IMR-90 (cell line): ENCODE data around the gene RABGGTA. TPM values are rescaled to one million over a fixed set of nuclear protein-coding genes. Genes with fewer than 3 reads are reported as not detected.
A peak's percentile ranks its signal among the peaks of the same experiment; 100 is the strongest.

Experiments
- ATAC-seq: fragments of 200-7000 bp; cut with Tn5 transposase; 2 replicates; pipeline ENCODE4 v1.9.1; 2020; ENCODE audit warnings: low read depth, mild to moderate bottlenecking, moderate library complexity
- BruUV-seq: library from RNA; stranded (reverse); fragments of 400-500 nt; replicated peaks from 2 replicates; lab custom pipeline; 2021; lab: Mats Ljungman, UMichigan
- CTCF ChIA-PET: fragments of 300-600 bp; formaldehyde crosslinking; extraction: SDS; loops from one replicate; lab custom pipeline; 2021; ENCODE audit warnings: antibody characterized with exemption; lab: Yijun Ruan, JAX
- POLR2A ChIA-PET: fragments of 300-600 bp; sonication (Branson Sonifier 250); formaldehyde crosslinking; loops from one replicate; lab custom pipeline; 2022; ENCODE audit warnings: antibody characterized with exemption; ENCODE audit not compliant: unreplicated experiment; lab: Charles Lee
- DNase-seq: peaks from one replicate; pipeline ENCODE4 v3.0.0; 2013
- H2AFZ ChIP-seq: replicated peaks from 2 replicates; pipeline ENCODE3; 2013; ENCODE audit warnings: low read length, mild to moderate bottlenecking; ENCODE audit not compliant: poor library complexity
- H2AK5ac ChIP-seq: 2 replicates; pipeline ENCODE4 v1.6.1; 2013; ENCODE audit warnings: low read depth, low read length, inconsistent platforms
- H2AK9ac ChIP-seq: replicated peaks from 2 replicates; pipeline ENCODE3; 2013; ENCODE audit warnings: mild to moderate bottlenecking, low read depth, low read length, moderate library complexity; ENCODE audit not compliant: poor library complexity
- H2BK120ac ChIP-seq: 2 replicates; pipeline ENCODE4 v1.6.1; 2013; ENCODE audit warnings: low read depth, low read length, inconsistent platforms
- H2BK15ac ChIP-seq: 3 replicates; pipeline ENCODE4 v1.6.1; 2013; ENCODE audit warnings: low read depth, low read length, inconsistent platforms
- H2BK20ac ChIP-seq: 2 replicates; pipeline ENCODE4 v1.6.1; 2013; ENCODE audit warnings: low read depth, mild to moderate bottlenecking, inconsistent platforms, low read length, moderate library complexity
- H2BK5ac ChIP-seq: 2 replicates; pipeline ENCODE4 v1.6.1; 2013; ENCODE audit warnings: mild to moderate bottlenecking, low read depth, low read length, inconsistent platforms; ENCODE audit not compliant: poor library complexity, severe bottlenecking
- H3K14ac ChIP-seq: replicated peaks from 2 replicates; pipeline ENCODE4 v1.6.1; 2013; ENCODE audit warnings: low read depth, low read length, inconsistent platforms
- H3K18ac ChIP-seq: 2 replicates; pipeline ENCODE4 v1.6.1; 2013; ENCODE audit warnings: low read depth, low read length, control low read depth
- H3K23ac ChIP-seq: 2 replicates; pipeline ENCODE4 v1.6.1; 2013; ENCODE audit warnings: low read depth, low read length, inconsistent platforms
- H3K27ac ChIP-seq: 2 replicates; pipeline ENCODE4 v1.5.1; 2013; ENCODE audit warnings: mild to moderate bottlenecking, control low read depth, low read length; ENCODE audit not compliant: insufficient read depth
- H3K27me3 ChIP-seq: 2 replicates; pipeline ENCODE4 v1.6.1; 2013; ENCODE audit warnings: low read length; ENCODE audit not compliant: control insufficient read depth, insufficient read depth
- H3K36me3 ChIP-seq: 2 replicates; pipeline ENCODE4 v1.6.1; 2013; ENCODE audit warnings: low read length, mixed read lengths; ENCODE audit not compliant: control insufficient read depth, insufficient read depth
- H3K4ac ChIP-seq: 2 replicates; pipeline ENCODE4 v1.6.1; 2013; ENCODE audit warnings: low read depth, low read length, inconsistent platforms
- H3K4me1 ChIP-seq: 2 replicates; pipeline ENCODE4 v1.6.1; 2013; ENCODE audit warnings: low read length, mixed read lengths; ENCODE audit not compliant: control insufficient read depth, insufficient read depth
- H3K4me2 ChIP-seq: 2 replicates; pipeline ENCODE4 v1.6.1; 2013; ENCODE audit warnings: low read depth, mild to moderate bottlenecking, control low read depth, low read length, moderate library complexity
- H3K4me3 ChIP-seq: 2 replicates; pipeline ENCODE4 v1.5.1; 2013; ENCODE audit warnings: low read depth, mild to moderate bottlenecking, control low read depth, low read length, moderate library complexity; ENCODE audit not compliant: insufficient read depth
- H3K56ac ChIP-seq: 2 replicates; pipeline ENCODE4 v1.6.1; 2013; ENCODE audit warnings: low read length, inconsistent platforms; ENCODE audit not compliant: insufficient read depth; ENCODE audit errors: extremely low read depth
- H3K79me1 ChIP-seq, 2 experiments: 2 replicates each; pipeline ENCODE4 v1.6.1; 2013; ENCODE audit warnings: low read length in 2 of 2, inconsistent platforms in 1 of 2, low read depth in 1 of 2
- H3K9ac ChIP-seq: 2 replicates; pipeline ENCODE4 v1.6.1; 2013; ENCODE audit warnings: low read depth, low read length, control low read depth
- H3K9me1 ChIP-seq: 2 replicates; pipeline ENCODE4 v1.6.1; 2013; ENCODE audit warnings: low read length, inconsistent platforms; ENCODE audit not compliant: insufficient read depth
- H3K9me3 ChIP-seq: 2 replicates; pipeline ENCODE4 v1.6.1; 2013; ENCODE audit warnings: low read length; ENCODE audit not compliant: control insufficient read depth, insufficient read depth
- H4K20me1 ChIP-seq: 2 replicates; pipeline ENCODE4 v1.6.1; 2013; ENCODE audit warnings: low read length, inconsistent platforms; ENCODE audit not compliant: insufficient read depth
- H4K5ac ChIP-seq: 2 replicates; pipeline ENCODE4 v1.6.1; 2013; ENCODE audit warnings: mild to moderate bottlenecking, low read depth, low read length, control low read depth
- H4K8ac ChIP-seq, 2 experiments: 2 replicates each; pipeline ENCODE4 v1.6.1; 2013; ENCODE audit warnings: low read depth in 2 of 2, low read length in 2 of 2, control low read depth in 1 of 2, inconsistent platforms in 1 of 2
- H4K91ac ChIP-seq: 2 replicates; pipeline ENCODE4 v1.6.1; 2013; ENCODE audit warnings: low read depth, low read length, inconsistent platforms; ENCODE audit not compliant: insufficient read depth
- BHLHE40 ChIP-seq: fragments of 150-350 bp; IDR thresholded peaks from 2 replicates; pipeline ENCODE4 v1.6.1; 2016; ENCODE audit warnings: mild to moderate bottlenecking, low read depth, low read length
- CEBPB ChIP-seq: IDR thresholded peaks from 2 replicates; pipeline ENCODE4 v1.6.1; 2012; ENCODE audit warnings: low read depth, low read length, improper control_type of control experiment
- CHD1 ChIP-seq: IDR thresholded peaks from 2 replicates; pipeline ENCODE4 v1.6.1; 2012; ENCODE audit warnings: low read depth, low read length, improper control_type of control experiment
- FOS ChIP-seq: fragments of 150-350 bp; IDR thresholded peaks from 2 replicates; pipeline ENCODE4 v1.6.1; 2016; ENCODE audit warnings: low read depth, low read length
- MAFK ChIP-seq: IDR thresholded peaks from 2 replicates; pipeline ENCODE4 v1.6.1; 2012; ENCODE audit warnings: low read depth, low read length, improper control_type of control experiment
- MAZ ChIP-seq: IDR thresholded peaks from 2 replicates; pipeline ENCODE4 v1.6.1; 2012; ENCODE audit warnings: low read depth, mild to moderate bottlenecking, low read length, improper control_type of control experiment, moderate library complexity, borderline replicate concordance
- MXI1 ChIP-seq: IDR thresholded peaks from 2 replicates; pipeline ENCODE4 v1.6.1; 2012; ENCODE audit warnings: low read depth, mild to moderate bottlenecking, low read length, moderate library complexity, borderline replicate concordance
- NFE2L2 ChIP-seq: fragments of 150-350 bp; IDR thresholded peaks from 2 replicates; pipeline ENCODE4 v1.6.1; 2016; ENCODE audit warnings: low read depth, mild to moderate bottlenecking, low read length
- RAD21 ChIP-seq: IDR thresholded peaks from 2 replicates; pipeline ENCODE4 v1.6.1; 2012; ENCODE audit warnings: low read length, improper control_type of control experiment
- RCOR1 ChIP-seq: IDR thresholded peaks from 2 replicates; pipeline ENCODE4 v1.6.1; 2012; ENCODE audit warnings: mild to moderate bottlenecking, low read length, improper control_type of control experiment; ENCODE audit not compliant: insufficient replicate concordance
- RFX5 ChIP-seq: IDR thresholded peaks from 2 replicates; pipeline ENCODE4 v1.8.0; 2012; ENCODE audit warnings: low read depth, mild to moderate bottlenecking, low read length, moderate library complexity
- SMC3 ChIP-seq: fragments of 150-350 bp; IDR thresholded peaks from 2 replicates; pipeline ENCODE4 v1.6.1; 2016; ENCODE audit warnings: low read depth, mild to moderate bottlenecking, antibody characterized with exemption, low read length, moderate library complexity
- WGBS, 2 experiments: methylation state at CpG; one replicate each; pipeline versions ENCODE4 v1.1.5 to v1.1.7; 2013; ENCODE audit warnings: missing lambda C conversion rate in 2 of 2; ENCODE audit not compliant: insufficient read length in 1 of 2; ENCODE audit errors: extremely low coverage in 2 of 2; 5-methylcytosine and 5-hydroxymethylcytosine counted together
- dilution Hi-C: fragments of 300-500 bp; cut with HindIII; formaldehyde crosslinking; loops from one replicate; pipeline ENCODE4 v1.14.3; 2018; ENCODE audit warnings: low sequenced_read_pairs; ENCODE audit not compliant: unreplicated experiment
- in situ Hi-C: fragments of 300-500 bp; cut with MboI; formaldehyde crosslinking; loops from 3 replicates; pipeline ENCODE4 v1.14.3; 2019; ENCODE audit warnings: low sequenced_read_pairs, inconsistent platforms, mixed read lengths
- intact Hi-C: fragments of 100-400 bp; cut with micrococcal nuclease; formaldehyde crosslinking; loops from 2 replicates; pipeline ENCODE4 v1.10.0; 2022
- polyA plus RNA-seq, 3 experiments: library from polyadenylated mRNA; depleted of rRNA; stranded (reverse); fragments of >200 nt; gene quantifications; 2 replicates each; pipeline ENCODE4 v1.2.3, GENCODE V29; 2012; ENCODE audit warnings: low replicate concordance in 1 of 3
- total RNA-seq: library from RNA; depleted of rRNA; stranded (reverse); fragments of >200 nt; gene quantifications from 2 replicates; pipeline ENCODE4 v1.2.3, GENCODE V29; 2012
- TF ChIP-seq, protein P1 (sequence below): fragments of 150-350 bp; IDR thresholded peaks from 2 replicates; pipeline ENCODE4 v1.6.1; 2016; ENCODE audit warnings: low read depth, mild to moderate bottlenecking, low read length, moderate library complexity, borderline replicate concordance
- TF ChIP-seq, protein P2 (sequence below): fragments of 150-350 bp; IDR thresholded peaks from 2 replicates; pipeline ENCODE4 v1.6.1; 2017; ENCODE audit warnings: mild to moderate bottlenecking, antibody characterized with exemption, low read length, low read depth

The RABGGTA gene
- total and polyA plus RNA-seq, 2 of the 4 experiments (the other 2 are of a cell fraction), result 25.6 to 55.6 TPM

DNA sequence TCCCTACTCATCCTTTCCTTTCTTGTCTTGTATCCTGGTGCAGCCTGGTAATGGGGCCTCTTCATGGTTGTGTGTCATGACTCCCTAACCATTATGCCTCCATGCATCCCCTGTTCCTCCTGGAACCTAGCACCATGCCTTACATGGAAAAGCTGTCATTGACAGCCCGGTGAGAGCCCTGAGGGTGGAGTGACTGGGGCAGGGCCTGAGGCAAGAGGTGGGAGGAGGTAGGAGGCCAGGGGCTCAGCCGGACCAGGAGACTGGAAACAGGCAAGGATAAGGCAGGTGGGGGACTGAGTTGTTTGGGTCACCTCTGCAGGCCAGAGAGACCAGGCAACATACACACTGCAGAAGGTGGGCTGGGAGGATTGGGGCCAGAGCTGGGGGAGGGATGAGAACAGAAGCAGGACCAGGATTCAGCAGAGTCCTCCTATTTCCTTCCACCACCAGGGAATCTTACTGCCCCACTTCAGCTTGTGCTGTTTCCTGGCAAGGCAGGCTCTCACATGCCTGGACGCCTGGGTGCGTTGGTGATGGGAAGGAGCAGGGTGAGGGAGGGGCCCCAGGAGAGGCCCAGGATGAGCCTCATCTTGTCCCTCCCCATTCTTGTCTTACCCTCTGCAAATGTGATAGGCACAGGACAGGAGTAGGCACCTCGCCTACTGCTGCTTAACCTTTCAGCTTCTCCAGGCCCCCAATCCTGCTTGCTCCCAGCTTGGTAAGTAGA lies 38.3 kb upstream of the RABGGTA start, which contains the start of gene LTB4R2:
TSS of gene LTB4R2 (plus strand) at position 603 of the 727 bp plus-strand sequence. CDS start 525 bp downstream, outside the sequence.
- intact Hi-C loops (no loop called here), dilution Hi-C loops (no loop called here), in situ Hi-C loops (no loop called here)
- peak within 1 kb of the TSS; percentile 12; the same call in 1 of the 2 replicates for H3K4me3 ChIP-seq
- CTCF ChIA-PET, result interaction anchor here (1.2 to 4.1 kb wide), 2 partner anchors 12 to 24 kb away, joined by 3 to 20 read pairs; no protein-coding TSS in a partner anchor
- peaks cover 19% of the 10 kb centered on the region for H3K36me3 ChIP-seq
- H3K27me3 ChIP-seq, result peaks cover 2% of the 10 kb centered on the region; the same call in 1 of the 2 replicates
- H3K9ac ChIP-seq, result no peak within 1 kb of the TSS
- H3K14ac ChIP-seq, result no peak within 1 kb of the TSS
- no peak within 1 kb of the TSS for H2BK20ac ChIP-seq
- peak within 1 kb of the TSS; percentile 60 for H2AK9ac ChIP-seq
- H3K79me1 ChIP-seq, result peaks cover 3 to 8% of the 10 kb centered on the region in 2 experiments; a peak in 1 of 4 replicates
- BruUV-seq, result no TSS peak
- H3K4me1 ChIP-seq, result peaks cover 10% of the 10 kb centered on the region; the same call in 1 of the 2 replicates
- peak within 1 kb of the TSS; percentile 60 for H2AFZ ChIP-seq
- no peak within 1 kb of the TSS for H4K8ac ChIP-seq
- H3K23ac ChIP-seq, result 0 out of 2 replicates have a peak within 1 kb of the TSS, but pooled peaks have one; percentile 41
- DNase-seq, result no peak
- 88% methylated on average over 1 of the region's 5 CpGs; no CpG with 5 or more reads in 1 of the 2 experiments for WGBS, 2 experiments
- no peak within 1 kb of the TSS for H4K5ac ChIP-seq
- no peaks in the 10 kb centered on the region for H3K9me3 ChIP-seq
- H2AK5ac ChIP-seq, result 0 out of 2 replicates have a peak within 1 kb of the TSS, but pooled peaks have one; percentile 9
- no peak within 1 kb of the TSS for H4K91ac ChIP-seq
- H2BK15ac ChIP-seq, result no peak within 1 kb of the TSS
- no peak for ATAC-seq
- peaks cover 8% of the 10 kb centered on the region; the same call in 1 of the 2 replicates for H4K20me1 ChIP-seq
- H2BK5ac ChIP-seq, result no peak within 1 kb of the TSS
- no peak within 1 kb of the TSS for H3K18ac ChIP-seq
- no peak within 1 kb of the TSS for H2BK120ac ChIP-seq
- H3K9me1 ChIP-seq, result peaks cover 7% of the 10 kb centered on the region; the same call in 1 of the 2 replicates
- peak within 1 kb of the TSS; percentile 37; the same call in 1 of the 2 replicates for H3K4me2 ChIP-seq
- H3K4ac ChIP-seq, result no peak within 1 kb of the TSS
- no peak within 1 kb of the TSS for H3K56ac ChIP-seq
- POLR2A ChIA-PET, result no interaction called here
- no peak within 1 kb of the TSS for H3K27ac ChIP-seq
- TF ChIP-seq MXI1, result no peak
- TF ChIP-seq, protein P1, sequence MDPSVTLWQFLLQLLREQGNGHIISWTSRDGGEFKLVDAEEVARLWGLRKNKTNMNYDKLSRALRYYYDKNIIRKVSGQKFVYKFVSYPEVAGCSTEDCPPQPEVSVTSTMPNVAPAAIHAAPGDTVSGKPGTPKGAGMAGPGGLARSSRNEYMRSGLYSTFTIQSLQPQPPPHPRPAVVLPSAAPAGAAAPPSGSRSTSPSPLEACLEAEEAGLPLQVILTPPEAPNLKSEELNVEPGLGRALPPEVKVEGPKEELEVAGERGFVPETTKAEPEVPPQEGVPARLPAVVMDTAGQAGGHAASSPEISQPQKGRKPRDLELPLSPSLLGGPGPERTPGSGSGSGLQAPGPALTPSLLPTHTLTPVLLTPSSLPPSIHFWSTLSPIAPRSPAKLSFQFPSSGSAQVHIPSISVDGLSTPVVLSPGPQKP, result no peak
- no peak for TF ChIP-seq CEBPB
- TF ChIP-seq FOS, result no peak
- no peak for TF ChIP-seq MAZ
- no peak for TF ChIP-seq NFE2L2
- TF ChIP-seq, protein P2, sequence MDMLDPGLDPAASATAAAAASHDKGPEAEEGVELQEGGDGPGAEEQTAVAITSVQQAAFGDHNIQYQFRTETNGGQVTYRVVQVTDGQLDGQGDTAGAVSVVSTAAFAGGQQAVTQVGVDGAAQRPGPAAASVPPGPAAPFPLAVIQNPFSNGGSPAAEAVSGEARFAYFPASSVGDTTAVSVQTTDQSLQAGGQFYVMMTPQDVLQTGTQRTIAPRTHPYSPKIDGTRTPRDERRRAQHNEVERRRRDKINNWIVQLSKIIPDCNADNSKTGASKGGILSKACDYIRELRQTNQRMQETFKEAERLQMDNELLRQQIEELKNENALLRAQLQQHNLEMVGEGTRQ, result no peak
- no peak for TF ChIP-seq RCOR1
- no peak for TF ChIP-seq RAD21
- TF ChIP-seq CHD1, result no peak
- no peak for TF ChIP-seq SMC3
- TF ChIP-seq BHLHE40, result no peak
- no peak for TF ChIP-seq RFX5
- TF ChIP-seq MAFK, result no peak
